Adrenal gland (tissue), 12 donors: ENCODE results near the gene SLC7A14. TPM values are rescaled to one million over a fixed set of nuclear protein-coding genes. Genes with fewer than 3 reads are reported as not detected.

Source experiments
- DNase-seq, 7 donors: peaks; one replicate each; pipeline ENCODE4 v3.0.0-alpha.2; 2019 to 2020
- H3K27ac ChIP-seq, 5 donors: fragments of 200-600 bp; sonication (generic) in 4 of 5; 1 replicate in 3 of 5; 2 replicates in 2 of 5; pipeline versions ENCODE4 v1.5.1 to v1.8.0; 2016 to 2020; ENCODE audit warnings: mild to moderate bottlenecking in 1 of 5
- H3K27me3 ChIP-seq: fragments of 200-600 bp; 2 replicates; pipeline ENCODE4 v1.8.0; 2021
- H3K36me3 ChIP-seq, 2 donors: fragments of 200-600 bp; replicated peaks in 1 of 2; 1 replicate in 1 of 2; 2 replicates in 1 of 2; pipeline versions ENCODE4 v1.5.1 to v1.8.0; 2018 to 2022
- H3K4me1 ChIP-seq, 2 donors: fragments of 200-600 bp; replicated peaks in 1 of 2; 1 replicate in 1 of 2; 2 replicates in 1 of 2; pipeline versions ENCODE4 v1.5.1 to v1.8.0; 2018 to 2021
- H3K4me3 ChIP-seq, 4 donors: fragments of 200-600 bp; sonication (generic) in 3 of 4; one replicate each; pipeline ENCODE4 v1.5.1; 2016 to 2018
- H3K9me3 ChIP-seq, 3 donors: fragments of 200-600 bp; sonication (generic) in 1 of 3; replicated peaks in 1 of 3; 1 replicate in 2 of 3; 2 replicates in 1 of 3; pipeline versions ENCODE4 v1.5.1 to v1.8.0; 2016 to 2021
- POLR2A ChIP-seq, 2 donors: fragments of 450-650 bp; IDR thresholded peaks; one replicate each; pipeline ENCODE4 v1.6.1; 2017; ENCODE audit warnings: antibody characterized with exemption in 2 of 2, mild to moderate bottlenecking in 2 of 2, moderate library complexity in 1 of 2
- WGBS, 4 donors: extraction: QIAGEN DNeasy Blood & Tissue Kit in 2 of 4; methylation state at CpG; one replicate each; pipeline versions ENCODE4 v1.1.5 to v1.1.7; 2013 to 2017; 5-methylcytosine and 5-hydroxymethylcytosine counted together
- intact Hi-C, 2 donors: fragments of 100-400 bp; cut with DNase I; formaldehyde crosslinking; loops; one replicate each; pipeline versions ENCODE4 v1.14.1 to v1.15.0; 2022 to 2023
- polyA plus RNA-seq, 3 donors: library from polyadenylated mRNA; stranded (reverse); fragments of 200-250 nt in 2 of 3; fragments of 350-450 nt in 1 of 3; fragmentation: Illumina TruSeq in 1 of 3; extraction: RNeasy Lipid Tissue Mini Kit (QIAGEN cat#74804) in 1 of 3; gene quantifications; one replicate each; pipeline ENCODE4 v1.2.3, GENCODE V29; 2013 to 2014
- total RNA-seq, 9 donors: library from RNA; depleted of rRNA in 4 of 9; stranded (reverse); fragments of >200 nt in 4 of 9; fragments of 120-200 nt in 1 of 9; fragmentation: NEBNext Ultra II Directional in 1 of 9; extraction: Animal tissue kit (Norgen Biotek cat#: 25700) in 1 of 9; gene quantifications; one replicate each; pipeline versions ENCODE4 v1.1.0 to v1.2.4, GENCODE V29; 2013 to 2023
- TF ChIP-seq, protein P1 (sequence below), 6 experiments: fragments of 450-650 bp in 4 of 6; fragments of 200-600 bp in 2 of 6; sonication (generic) in 1 of 6; IDR thresholded peaks; 1 replicate in 5 of 6; 2 replicates in 1 of 6; pipeline versions ENCODE4 v1.5.1 to v1.8.0; 2016 to 2021; ENCODE audit warnings: antibody characterized with exemption in 6 of 6, mild to moderate bottlenecking in 2 of 6, moderate library complexity in 1 of 6
- donor health status: healthy with polysubstance abuse.
- donor health status: Bipolar disorder and iron deficiency.
- donor health status: DM: yes; HTN: yes; CAD: no.
- donor health status: DM: no; HTN: no; CAD: no.
- donor health status: DM: no; HTN: no; CAD: no.
- donor health status: DM: yes; HTN: yes; CAD: no.

SLC7A14 gene
- total and polyA plus RNA-seq, 12 donors = 0.03 to 3.8 (median 0.48) TPM; not detected in 1

DNA sequence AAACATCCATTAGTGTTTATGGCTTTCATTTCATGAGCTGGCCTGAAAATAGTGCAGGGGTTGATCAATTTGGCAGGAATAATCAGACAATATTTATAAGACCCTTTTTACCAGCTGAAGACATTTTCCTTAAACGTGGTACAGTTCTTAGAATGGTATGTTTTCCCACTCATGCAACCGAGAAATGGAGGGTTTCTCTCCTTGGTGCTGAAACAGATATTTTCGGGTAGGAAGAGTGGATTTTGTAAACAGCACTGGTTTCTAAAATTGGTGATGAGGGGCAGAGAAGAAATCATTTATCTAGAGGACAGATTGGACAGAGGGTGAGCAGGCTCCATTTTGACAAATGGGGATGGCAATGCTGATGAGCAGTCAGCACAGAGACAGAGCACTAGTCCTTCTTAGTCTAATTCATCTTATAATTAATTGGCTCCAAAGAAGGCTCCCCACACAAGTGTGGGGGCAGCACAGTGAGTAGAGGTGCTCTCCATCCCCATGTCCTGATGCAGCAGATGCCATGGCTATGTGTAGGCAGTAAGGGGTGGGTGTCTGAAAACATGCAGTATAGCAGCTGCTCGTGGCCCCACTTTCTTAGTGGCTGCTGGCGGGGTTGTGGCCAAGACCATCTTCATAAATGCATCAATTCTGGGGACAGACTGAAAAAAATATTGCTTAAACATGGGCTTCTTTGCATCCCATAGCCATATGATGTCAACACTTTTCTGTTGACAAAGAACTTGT, 18.1 kb upstream of the SLC7A14 start:
- 43 to 48% (median 45%) methylated on average over 5 of the region's 5 CpGs for WGBS, 4 donors
- TF ChIP-seq POLR2A (IDR thresholded peaks at IDR 0.05) = no peak
- TF ChIP-seq, protein P1, sequence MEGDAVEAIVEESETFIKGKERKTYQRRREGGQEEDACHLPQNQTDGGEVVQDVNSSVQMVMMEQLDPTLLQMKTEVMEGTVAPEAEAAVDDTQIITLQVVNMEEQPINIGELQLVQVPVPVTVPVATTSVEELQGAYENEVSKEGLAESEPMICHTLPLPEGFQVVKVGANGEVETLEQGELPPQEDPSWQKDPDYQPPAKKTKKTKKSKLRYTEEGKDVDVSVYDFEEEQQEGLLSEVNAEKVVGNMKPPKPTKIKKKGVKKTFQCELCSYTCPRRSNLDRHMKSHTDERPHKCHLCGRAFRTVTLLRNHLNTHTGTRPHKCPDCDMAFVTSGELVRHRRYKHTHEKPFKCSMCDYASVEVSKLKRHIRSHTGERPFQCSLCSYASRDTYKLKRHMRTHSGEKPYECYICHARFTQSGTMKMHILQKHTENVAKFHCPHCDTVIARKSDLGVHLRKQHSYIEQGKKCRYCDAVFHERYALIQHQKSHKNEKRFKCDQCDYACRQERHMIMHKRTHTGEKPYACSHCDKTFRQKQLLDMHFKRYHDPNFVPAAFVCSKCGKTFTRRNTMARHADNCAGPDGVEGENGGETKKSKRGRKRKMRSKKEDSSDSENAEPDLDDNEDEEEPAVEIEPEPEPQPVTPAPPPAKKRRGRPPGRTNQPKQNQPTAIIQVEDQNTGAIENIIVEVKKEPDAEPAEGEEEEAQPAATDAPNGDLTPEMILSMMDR (IDR thresholded peaks at IDR 0.05) = no peak
- Histone ChIP-seq H3K27ac (no peak overlapping the region), H3K4me1 (no peaks in the 10 kb centered on the region), H3K36me3 (no peaks in the 10 kb centered on the region), H3K9me3 (no peaks in the 10 kb centered on the region), H3K27me3 (no peaks in the 10 kb centered on the region), H3K4me3 (no peak overlapping the region)
- no peak for DNase-seq
- intact Hi-C loops = no loop called here

DNA sequence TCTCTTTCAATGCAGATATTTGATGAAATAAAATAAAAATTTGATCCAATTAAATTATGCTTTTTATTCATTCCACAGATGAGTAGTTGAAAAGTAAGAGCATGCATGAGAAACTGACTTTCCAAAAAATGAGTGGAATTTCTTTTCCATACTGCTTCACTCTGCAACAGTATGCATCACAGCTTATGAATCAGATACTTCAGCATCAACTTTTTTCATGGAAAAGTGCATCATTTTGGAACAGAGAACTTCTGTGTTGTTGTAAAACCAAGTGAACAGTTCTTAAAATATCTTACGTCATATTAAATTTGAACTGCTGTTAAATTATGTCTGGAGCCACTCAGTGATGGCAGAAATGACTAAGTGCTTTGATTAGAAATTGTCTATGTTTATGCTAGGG, 16.7 kb upstream of the SLC7A14 start:
- no peaks in the 10 kb centered on the region for H3K36me3 ChIP-seq
- TF ChIP-seq, protein P1 (IDR thresholded peaks at IDR 0.05) = no peak
- no peak for TF ChIP-seq POLR2A (IDR thresholded peaks at IDR 0.05)
- intact Hi-C loops = no loop called here
- no peak overlapping the region for H3K27ac ChIP-seq
- no peak overlapping the region for H3K4me3 ChIP-seq
- H3K4me1 ChIP-seq = no peaks in the 10 kb centered on the region
- DNase-seq = no peak
- no peaks in the 10 kb centered on the region for H3K27me3 ChIP-seq
- WGBS, 4 donors = 72 to 94% (median 77%) methylated on average over 1 of the region's 1 CpG
- H3K9me3 ChIP-seq = no peaks in the 10 kb centered on the region

DNA sequence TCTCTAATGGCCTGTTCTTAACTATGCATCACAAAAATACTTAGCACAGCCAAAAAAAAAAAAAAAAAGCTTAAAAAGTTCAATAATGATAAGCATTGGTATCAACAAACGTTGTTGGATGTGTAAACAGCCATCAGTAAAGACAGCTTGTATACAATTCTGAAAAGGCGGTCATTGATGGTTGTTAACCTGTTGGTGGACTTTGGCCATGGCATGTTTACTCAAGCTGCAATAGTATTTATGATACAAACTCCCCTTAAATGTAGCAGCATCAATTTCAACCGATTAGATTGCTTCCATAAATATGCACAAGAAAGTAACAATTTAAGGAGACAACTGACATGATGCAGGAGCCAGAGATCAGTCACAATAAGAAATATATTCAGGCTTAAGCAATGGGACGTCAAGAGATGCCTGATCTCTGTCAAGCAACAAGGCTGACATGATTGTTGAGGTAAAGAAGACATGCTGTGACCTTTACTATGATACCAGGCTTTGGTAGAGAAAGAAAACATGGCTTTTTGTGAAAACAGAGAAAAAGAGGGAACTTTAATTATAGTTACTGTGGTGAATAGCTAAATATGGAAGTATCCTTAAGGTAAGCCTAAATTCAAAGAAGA, 14.2 kb upstream of the SLC7A14 start:
- no peaks in the 10 kb centered on the region for H3K9me3 ChIP-seq
- H3K27me3 ChIP-seq = no peaks in the 10 kb centered on the region
- H3K4me3 ChIP-seq = no peak overlapping the region
- 62 to 77% (median 71%) methylated on average over 4 of the region's 4 CpGs for WGBS, 4 donors
- no peaks in the 10 kb centered on the region for H3K36me3 ChIP-seq
- no peaks in the 10 kb centered on the region for H3K4me1 ChIP-seq
- TF ChIP-seq, protein P1 (IDR thresholded peaks at IDR 0.05) = no peak
- TF ChIP-seq POLR2A (IDR thresholded peaks at IDR 0.05) = no peak
- DNase-seq = no peak
- H3K27ac ChIP-seq = no peak overlapping the region
- intact Hi-C loops = no loop called here

DNA sequence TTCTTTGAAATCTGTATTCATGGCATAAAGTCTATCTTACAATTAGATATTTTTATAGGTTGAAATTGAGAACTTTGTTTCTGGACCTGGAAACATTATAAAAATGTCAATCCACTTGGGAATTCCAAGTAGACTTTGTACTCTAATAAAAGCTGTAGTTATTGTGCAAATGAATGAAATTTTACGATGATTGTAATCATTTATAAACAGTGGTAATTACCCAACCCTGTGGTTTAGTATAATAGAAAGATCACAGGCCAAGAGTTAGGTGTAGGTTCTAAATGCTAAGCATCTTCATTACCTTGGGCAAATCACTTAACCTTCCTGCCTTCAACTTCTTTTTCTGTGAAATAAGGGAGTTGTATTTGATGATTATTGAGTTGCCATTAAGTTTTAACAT, 13.2 kb upstream of the SLC7A14 start:
- WGBS, 4 donors = 77 to 88% (median 82%) methylated on average over 1 of the region's 1 CpG
- Histone ChIP-seq H3K4me1 (no peaks in the 10 kb centered on the region), H3K9me3 (no peaks in the 10 kb centered on the region), H3K27me3 (no peaks in the 10 kb centered on the region), H3K36me3 (no peaks in the 10 kb centered on the region), H3K27ac (no peak overlapping the region), H3K4me3 (no peak overlapping the region)
- no peak for DNase-seq
- no peak for TF ChIP-seq POLR2A (IDR thresholded peaks at IDR 0.05)
- TF ChIP-seq, protein P1 (IDR thresholded peaks at IDR 0.05) = no peak
- intact Hi-C loops = no loop called here
